ENCODE results near the gene PCBP3. TPM values are rescaled to one million over a fixed set of nuclear protein-coding genes. Genes with fewer than 3 reads are reported as not detected.

Gene PCBP3
- total and polyA plus RNA-seq, 2 of the 13 experiments (the other 11 are each of a cell fraction or from before 2014, with no cell fraction given): not detected

- TF ChIP-seq CSRNP1 (CRISPR knock-in tag; IDR thresholded peaks at IDR 0.05) (no peak), ZBTB20 (CRISPR knock-in tag; IDR thresholded peaks at IDR 0.05; ENCODE audit: borderline replicate concordance, low read depth) (no peak), ZNF776 (CRISPR knock-in tag; IDR thresholded peaks at IDR 0.05) (0 out of 2 replicates have a peak, but pooled peaks have one; percentile 31), MAFG (CRISPR knock-in tag; IDR thresholded peaks at IDR 0.05) (no peak), BRF2 (CRISPR knock-in tag; IDR thresholded peaks at IDR 0.05) (no peak), ZNF12 (CRISPR knock-in tag; IDR thresholded peaks at IDR 0.05) (no peak), IKZF4 (CRISPR knock-in tag; IDR thresholded peaks at IDR 0.05; ENCODE audit: borderline replicate concordance, low read depth, not compliant biosample characterization) (no peak), NFRKB (IDR thresholded peaks at IDR 0.05) (no peak), ZBTB14 (CRISPR knock-in tag; IDR thresholded peaks at IDR 0.05) (no peak), RBFOX2 (IDR thresholded peaks at IDR 0.05; ENCODE audit: low read depth, low read length) (no peak), AKNA (CRISPR knock-in tag; IDR thresholded peaks at IDR 0.05; ENCODE audit: borderline replicate concordance) (no peak)
- TF ChIP-seq, protein P1, sequence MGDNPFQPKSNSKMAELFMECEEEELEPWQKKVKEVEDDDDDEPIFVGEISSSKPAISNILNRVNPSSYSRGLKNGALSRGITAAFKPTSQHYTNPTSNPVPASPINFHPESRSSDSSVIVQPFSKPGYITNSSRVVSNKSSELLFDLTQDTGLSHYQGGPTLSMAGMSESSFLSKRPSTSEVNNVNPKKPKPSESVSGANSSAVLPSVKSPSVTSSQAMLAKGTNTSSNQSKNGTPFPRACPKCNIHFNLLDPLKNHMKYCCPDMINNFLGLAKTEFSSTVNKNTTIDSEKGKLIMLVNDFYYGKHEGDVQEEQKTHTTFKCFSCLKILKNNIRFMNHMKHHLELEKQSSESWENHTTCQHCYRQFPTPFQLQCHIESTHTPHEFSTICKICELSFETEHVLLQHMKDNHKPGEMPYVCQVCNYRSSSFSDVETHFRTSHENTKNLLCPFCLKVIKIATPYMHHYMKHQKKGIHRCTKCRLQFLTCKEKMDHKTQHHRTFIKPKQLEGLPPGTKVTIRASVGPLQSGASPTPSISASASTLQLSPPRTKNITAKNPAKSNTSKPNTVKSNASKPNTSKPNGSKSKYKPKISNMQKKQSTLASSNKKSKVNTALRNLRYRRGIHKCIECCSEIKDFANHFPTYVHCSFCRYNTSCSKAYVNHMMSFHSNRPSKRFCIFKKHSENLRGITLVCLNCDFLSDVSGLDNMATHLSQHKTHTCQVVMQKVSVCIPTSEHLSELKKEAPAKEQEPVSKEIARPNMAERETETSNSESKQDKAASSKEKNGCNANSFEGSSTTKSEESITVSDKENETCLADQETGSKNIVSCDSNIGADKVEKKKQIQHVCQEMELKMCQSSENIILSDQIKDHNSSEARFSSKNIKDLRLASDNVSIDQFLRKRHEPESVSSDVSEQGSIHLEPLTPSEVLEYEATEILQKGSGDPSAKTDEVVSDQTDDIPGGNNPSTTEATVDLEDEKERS (CRISPR knock-in tag; IDR thresholded peaks at IDR 0.05): no peak
- TF ChIP-seq, protein P2, sequence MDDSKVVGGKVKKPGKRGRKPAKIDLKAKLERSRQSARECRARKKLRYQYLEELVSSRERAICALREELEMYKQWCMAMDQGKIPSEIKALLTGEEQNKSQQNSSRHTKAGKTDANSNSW (CRISPR knock-in tag; IDR thresholded peaks at IDR 0.05; ENCODE audit: borderline replicate concordance): no peak
Measured at GRCh38 chr21:45800339-45801080, 157.0 kb downstream of the PCBP3 start (continued).

All from HepG2 (cell line).